Colonic mucosa (tissue), 4 donors: ENCODE measurements around the gene DNM3. TPM values are rescaled to one million over a fixed set of nuclear protein-coding genes. Genes with fewer than 3 reads are reported as not detected.

Experiments
- DNase-seq: peaks from one replicate; pipeline ENCODE4 v3.0.0-alpha.2; 2020
- H3K27ac ChIP-seq: fragments of 200-600 bp; one replicate; pipeline ENCODE4 v1.8.0; 2021
- H3K27me3 ChIP-seq: fragments of 200-600 bp; one replicate; pipeline ENCODE4 v1.8.0; 2021
- H3K36me3 ChIP-seq: fragments of 200-600 bp; one replicate; pipeline ENCODE4 v1.8.0; 2021
- H3K4me1 ChIP-seq: fragments of 200-600 bp; one replicate; pipeline ENCODE4 v1.8.0; 2021; ENCODE audit warnings: mild to moderate bottlenecking
- H3K4me3 ChIP-seq: fragments of 200-600 bp; one replicate; pipeline ENCODE4 v1.8.0; 2021
- H3K9ac ChIP-seq, 2 donors: one replicate each; pipeline ENCODE4 v1.7.0; 2013; ENCODE audit warnings: control low read depth in 2 of 2, low read depth in 2 of 2, low read length in 2 of 2
- H3K9me3 ChIP-seq: fragments of 200-600 bp; one replicate; pipeline ENCODE4 v1.8.0; 2021
- intact Hi-C: fragments of 100-400 bp; cut with DNase I; formaldehyde crosslinking; loops from one replicate; pipeline ENCODE4 v1.14.1; 2022
- total RNA-seq, 2 donors: library from RNA; stranded (reverse); fragmentation: NEBNext Ultra II Directional in 1 of 2; extraction: Animal tissue kit (Norgen Biotek cat#: 25700) in 1 of 2; gene quantifications; one replicate each; pipeline ENCODE4 v1.2.1, GENCODE V29; 2021
- TF ChIP-seq, protein P1 (sequence below): fragments of 200-600 bp; IDR thresholded peaks from one replicate; pipeline ENCODE4 v1.8.0; 2022; ENCODE audit warnings: antibody characterized with exemption, mild to moderate bottlenecking
- donor health status: healthy.
- donor health status: DM: no; HTN: no; CAD: no.
- donor health status: DM: no; HTN: no; CAD: no.

DNM3 gene
- total RNA-seq, 2 donors from 2014 or later = 1.7 to 2.6 TPM

DNA sequence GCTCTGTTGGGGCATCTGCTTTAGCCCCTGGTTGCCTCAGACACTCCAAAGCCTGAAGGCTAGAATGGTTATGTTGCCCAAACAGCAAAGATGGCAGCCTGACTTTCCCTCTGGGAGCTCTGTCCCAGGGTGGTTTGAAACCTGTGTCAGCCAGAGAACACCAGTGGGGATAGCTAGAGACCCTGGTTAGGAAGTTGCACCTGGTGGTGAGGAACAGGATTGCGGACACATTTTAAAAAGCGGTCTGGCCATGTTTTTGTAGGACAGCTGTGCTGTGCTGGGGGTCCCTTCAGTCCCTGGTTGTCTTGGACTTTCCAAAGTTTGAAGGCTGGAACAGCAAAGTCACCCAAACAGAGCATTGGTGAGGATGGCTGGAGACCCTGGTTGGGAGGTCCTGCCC, 87.8 kb downstream of the DNM3 start:
- Histone ChIP-seq H3K9me3 (no peaks in the 10 kb centered on the region), H3K36me3 (no peaks in the 10 kb centered on the region), H3K4me1 (no peaks in the 10 kb centered on the region), H3K27me3 (no peaks in the 10 kb centered on the region), H3K27ac (no peak overlapping the region), H3K4me3 (no peak overlapping the region), H3K9ac (no peak overlapping the region)
- TF ChIP-seq, protein P1, sequence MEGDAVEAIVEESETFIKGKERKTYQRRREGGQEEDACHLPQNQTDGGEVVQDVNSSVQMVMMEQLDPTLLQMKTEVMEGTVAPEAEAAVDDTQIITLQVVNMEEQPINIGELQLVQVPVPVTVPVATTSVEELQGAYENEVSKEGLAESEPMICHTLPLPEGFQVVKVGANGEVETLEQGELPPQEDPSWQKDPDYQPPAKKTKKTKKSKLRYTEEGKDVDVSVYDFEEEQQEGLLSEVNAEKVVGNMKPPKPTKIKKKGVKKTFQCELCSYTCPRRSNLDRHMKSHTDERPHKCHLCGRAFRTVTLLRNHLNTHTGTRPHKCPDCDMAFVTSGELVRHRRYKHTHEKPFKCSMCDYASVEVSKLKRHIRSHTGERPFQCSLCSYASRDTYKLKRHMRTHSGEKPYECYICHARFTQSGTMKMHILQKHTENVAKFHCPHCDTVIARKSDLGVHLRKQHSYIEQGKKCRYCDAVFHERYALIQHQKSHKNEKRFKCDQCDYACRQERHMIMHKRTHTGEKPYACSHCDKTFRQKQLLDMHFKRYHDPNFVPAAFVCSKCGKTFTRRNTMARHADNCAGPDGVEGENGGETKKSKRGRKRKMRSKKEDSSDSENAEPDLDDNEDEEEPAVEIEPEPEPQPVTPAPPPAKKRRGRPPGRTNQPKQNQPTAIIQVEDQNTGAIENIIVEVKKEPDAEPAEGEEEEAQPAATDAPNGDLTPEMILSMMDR = no peak
- no peak for DNase-seq
- intact Hi-C loops = no loop called here

DNA sequence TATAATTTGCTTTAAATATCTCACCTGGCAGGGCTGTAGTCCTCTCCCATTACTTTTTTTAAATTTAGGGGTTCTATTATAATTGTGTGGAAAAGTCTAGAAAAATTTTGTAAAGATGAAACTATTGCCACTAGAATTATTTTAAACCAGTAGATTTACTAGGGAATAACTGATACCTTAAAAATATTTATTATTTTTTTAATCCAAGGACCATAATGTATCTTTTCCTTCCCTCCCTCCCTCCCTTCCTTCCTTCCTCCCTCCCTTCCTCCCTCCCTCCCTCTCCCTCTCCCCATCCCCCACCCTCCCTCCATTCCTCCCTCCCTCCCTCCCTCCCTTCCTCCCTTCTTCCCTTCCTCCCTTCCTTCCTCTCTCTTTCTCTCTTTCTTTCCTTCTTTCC, 90.5 kb downstream of the DNM3 start:
- Histone ChIP-seq H3K9me3 (no peaks in the 10 kb centered on the region), H3K4me3 (no peak overlapping the region), H3K9ac (no peak overlapping the region), H3K36me3 (no peaks in the 10 kb centered on the region), H3K27ac (no peak overlapping the region), H3K4me1 (no peaks in the 10 kb centered on the region), H3K27me3 (no peaks in the 10 kb centered on the region)
- TF ChIP-seq, protein P1 = no peak
- no peak for DNase-seq
- intact Hi-C loops = no loop called here

DNA sequence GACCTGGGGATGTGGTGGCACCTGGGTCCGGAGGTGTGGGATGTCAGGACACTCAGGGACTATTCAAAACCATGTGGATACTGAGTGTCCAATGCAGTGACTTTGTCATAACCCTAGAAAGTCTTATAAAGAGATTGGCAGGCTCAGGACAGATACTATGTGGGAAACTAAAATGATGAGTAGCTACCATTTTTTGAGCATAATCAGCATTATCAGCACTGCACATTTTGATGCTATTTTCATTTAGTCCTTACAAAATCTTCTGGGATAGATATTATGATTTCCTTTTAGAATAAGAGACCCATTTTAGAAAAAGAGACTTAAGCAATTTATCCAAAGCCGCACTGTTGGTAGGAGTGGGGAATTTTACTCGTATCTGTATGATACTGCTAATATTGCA, 93.4 kb downstream of the DNM3 start:
- H3K36me3 ChIP-seq = no peaks in the 10 kb centered on the region
- intact Hi-C loops = no loop called here

DNA sequence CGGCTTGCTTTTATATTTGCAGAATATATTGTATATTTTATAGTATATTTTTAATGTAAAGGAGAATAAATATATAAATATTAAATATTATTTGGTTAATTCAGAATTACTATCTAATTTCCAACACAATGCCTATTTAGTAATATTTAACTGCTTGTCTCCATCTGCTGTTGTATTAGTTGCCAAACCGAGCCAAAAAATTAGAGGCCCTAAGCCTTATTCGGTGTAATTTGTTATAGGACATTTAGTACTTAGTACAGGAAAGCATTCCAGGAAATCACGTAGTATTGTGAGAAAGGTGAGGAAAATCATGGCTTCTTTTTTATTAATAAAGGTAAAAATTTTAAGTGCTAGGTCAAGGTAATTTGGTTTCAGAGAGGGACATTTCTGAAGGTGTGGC, 93.8 kb downstream of the DNM3 start:
- Histone ChIP-seq H3K4me3 (no peak overlapping the region), H3K27me3 (no peaks in the 10 kb centered on the region), H3K9me3 (no peaks in the 10 kb centered on the region), H3K9ac (no peak overlapping the region), H3K27ac (no peak overlapping the region), H3K36me3 (no peaks in the 10 kb centered on the region), H3K4me1 (no peaks in the 10 kb centered on the region)
- DNase-seq = no peak
- TF ChIP-seq, protein P1 = no peak
- intact Hi-C loops = no loop called here

More for the DNA sequence above, 93.4 kb downstream of the DNM3 start:
- no peaks in the 10 kb centered on the region for H3K9me3 ChIP-seq
- H3K27ac ChIP-seq = no peak overlapping the region
- H3K4me3 ChIP-seq = no peak overlapping the region
- no peak overlapping the region for H3K9ac ChIP-seq
- no peaks in the 10 kb centered on the region for H3K27me3 ChIP-seq
- DNase-seq = no peak
- TF ChIP-seq, protein P1 = no peak
- H3K4me1 ChIP-seq = no peaks in the 10 kb centered on the region

DNA sequence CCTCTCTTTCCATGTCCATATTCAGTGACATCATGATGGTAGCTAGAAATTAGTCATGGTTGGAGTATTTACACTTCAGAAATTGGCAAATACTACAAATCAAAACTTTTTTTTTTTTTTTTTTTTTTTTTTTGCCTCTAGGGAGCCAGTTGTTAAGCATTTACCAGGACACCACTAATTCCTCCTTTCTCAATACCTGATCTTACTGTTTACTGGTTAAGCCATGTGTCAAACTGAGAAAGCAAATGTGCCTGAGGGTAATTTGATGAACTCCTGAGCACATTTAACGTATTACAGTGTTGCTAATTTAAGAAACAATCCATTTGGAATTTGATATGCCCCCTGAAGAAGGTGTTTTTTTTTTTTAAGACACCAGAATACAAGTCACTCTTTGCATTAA, 94.4 kb downstream of the DNM3 start:
- no peaks in the 10 kb centered on the region for H3K27me3 ChIP-seq
- DNase-seq = no peak
- H3K9ac ChIP-seq = no peak overlapping the region
- H3K4me3 ChIP-seq = no peak overlapping the region
- no peak overlapping the region for H3K27ac ChIP-seq
- intact Hi-C loops = no loop called here
- no peaks in the 10 kb centered on the region for H3K4me1 ChIP-seq
- TF ChIP-seq, protein P1 = no peak
- no peaks in the 10 kb centered on the region for H3K36me3 ChIP-seq
- no peaks in the 10 kb centered on the region for H3K9me3 ChIP-seq

DNA sequence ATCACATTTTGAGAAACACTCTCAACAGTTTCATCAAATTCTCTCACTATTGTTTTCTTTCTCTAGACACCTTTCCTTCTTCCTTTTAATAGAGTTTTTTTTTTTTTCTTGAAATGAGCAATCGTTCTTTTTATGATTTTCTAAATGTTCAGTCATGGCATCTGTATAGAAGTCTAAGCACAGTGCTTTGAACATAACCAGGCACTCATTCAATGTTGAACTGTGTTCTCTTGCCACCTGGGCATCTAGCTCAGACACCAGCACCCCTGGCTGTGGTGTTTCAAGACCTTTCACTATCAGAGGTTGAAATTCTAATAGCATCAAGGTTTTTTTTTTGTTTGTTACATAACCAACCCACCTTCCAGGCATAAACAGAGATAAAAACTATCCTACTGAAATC, 96.6 kb downstream of the DNM3 start:
- no peak overlapping the region for H3K27ac ChIP-seq
- no peaks in the 10 kb centered on the region for H3K36me3 ChIP-seq
- H3K9ac ChIP-seq = no peak overlapping the region
- TF ChIP-seq, protein P1 = no peak
- intact Hi-C loops = no loop called here
- no peaks in the 10 kb centered on the region for H3K4me1 ChIP-seq
- no peaks in the 10 kb centered on the region for H3K9me3 ChIP-seq
- H3K27me3 ChIP-seq = no peaks in the 10 kb centered on the region
- no peak for DNase-seq
- H3K4me3 ChIP-seq = no peak overlapping the region
